Body of pancreas (tissue), 4 donors: ENCODE measurements around the gene MAML3.

Experiments
- POLR2A ChIP-seq, 3 donors: fragments of 450-650 bp; IDR thresholded peaks; one replicate each; pipeline ENCODE4 v1.6.1; 2016; ENCODE audit warnings: antibody characterized with exemption in 3 of 3, mild to moderate bottlenecking in 2 of 3
- TF ChIP-seq, protein P1 (sequence below), 7 experiments: fragments of 450-650 bp in 4 of 7; fragments of 200-600 bp in 3 of 7; sonication (generic) in 3 of 7; IDR thresholded peaks; one replicate each; pipeline ENCODE4 v1.5.1; 2016 to 2019; ENCODE audit warnings: antibody characterized with exemption in 7 of 7

DNA sequence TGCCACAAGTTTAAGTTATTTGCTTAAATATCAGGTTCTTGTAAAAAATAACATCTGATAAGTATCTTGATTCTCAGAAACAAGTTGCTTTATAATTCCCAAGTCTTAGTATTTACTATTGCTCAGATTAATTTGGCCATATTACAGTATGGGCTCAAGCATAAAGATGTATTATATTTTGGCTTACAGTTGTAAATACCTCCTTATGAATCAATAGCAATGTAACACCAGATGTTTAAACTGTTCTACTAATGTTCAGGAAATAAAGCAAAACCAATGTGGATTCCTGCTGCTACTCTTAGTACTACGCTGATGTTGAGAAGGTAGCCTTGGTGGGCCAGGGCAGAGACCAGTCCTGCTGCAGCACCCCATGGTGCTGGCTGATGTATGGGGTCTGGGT is 385.6 kb downstream of the MAML3 start:
- no peak for TF ChIP-seq POLR2A (IDR thresholded peaks at IDR 0.05)
- TF ChIP-seq, protein P1, sequence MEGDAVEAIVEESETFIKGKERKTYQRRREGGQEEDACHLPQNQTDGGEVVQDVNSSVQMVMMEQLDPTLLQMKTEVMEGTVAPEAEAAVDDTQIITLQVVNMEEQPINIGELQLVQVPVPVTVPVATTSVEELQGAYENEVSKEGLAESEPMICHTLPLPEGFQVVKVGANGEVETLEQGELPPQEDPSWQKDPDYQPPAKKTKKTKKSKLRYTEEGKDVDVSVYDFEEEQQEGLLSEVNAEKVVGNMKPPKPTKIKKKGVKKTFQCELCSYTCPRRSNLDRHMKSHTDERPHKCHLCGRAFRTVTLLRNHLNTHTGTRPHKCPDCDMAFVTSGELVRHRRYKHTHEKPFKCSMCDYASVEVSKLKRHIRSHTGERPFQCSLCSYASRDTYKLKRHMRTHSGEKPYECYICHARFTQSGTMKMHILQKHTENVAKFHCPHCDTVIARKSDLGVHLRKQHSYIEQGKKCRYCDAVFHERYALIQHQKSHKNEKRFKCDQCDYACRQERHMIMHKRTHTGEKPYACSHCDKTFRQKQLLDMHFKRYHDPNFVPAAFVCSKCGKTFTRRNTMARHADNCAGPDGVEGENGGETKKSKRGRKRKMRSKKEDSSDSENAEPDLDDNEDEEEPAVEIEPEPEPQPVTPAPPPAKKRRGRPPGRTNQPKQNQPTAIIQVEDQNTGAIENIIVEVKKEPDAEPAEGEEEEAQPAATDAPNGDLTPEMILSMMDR (IDR thresholded peaks at IDR 0.05), result no peak
